ENCODE data around the gene LIN7A.

- TF ChIP-seq, protein P1, sequence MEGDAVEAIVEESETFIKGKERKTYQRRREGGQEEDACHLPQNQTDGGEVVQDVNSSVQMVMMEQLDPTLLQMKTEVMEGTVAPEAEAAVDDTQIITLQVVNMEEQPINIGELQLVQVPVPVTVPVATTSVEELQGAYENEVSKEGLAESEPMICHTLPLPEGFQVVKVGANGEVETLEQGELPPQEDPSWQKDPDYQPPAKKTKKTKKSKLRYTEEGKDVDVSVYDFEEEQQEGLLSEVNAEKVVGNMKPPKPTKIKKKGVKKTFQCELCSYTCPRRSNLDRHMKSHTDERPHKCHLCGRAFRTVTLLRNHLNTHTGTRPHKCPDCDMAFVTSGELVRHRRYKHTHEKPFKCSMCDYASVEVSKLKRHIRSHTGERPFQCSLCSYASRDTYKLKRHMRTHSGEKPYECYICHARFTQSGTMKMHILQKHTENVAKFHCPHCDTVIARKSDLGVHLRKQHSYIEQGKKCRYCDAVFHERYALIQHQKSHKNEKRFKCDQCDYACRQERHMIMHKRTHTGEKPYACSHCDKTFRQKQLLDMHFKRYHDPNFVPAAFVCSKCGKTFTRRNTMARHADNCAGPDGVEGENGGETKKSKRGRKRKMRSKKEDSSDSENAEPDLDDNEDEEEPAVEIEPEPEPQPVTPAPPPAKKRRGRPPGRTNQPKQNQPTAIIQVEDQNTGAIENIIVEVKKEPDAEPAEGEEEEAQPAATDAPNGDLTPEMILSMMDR (IDR thresholded peaks at IDR 0.05; ENCODE audit: borderline replicate concordance, extremely low read depth, low read length, poor library complexity, severe bottlenecking) = no peak
- TF ChIP-seq EZH2 (IDR thresholded peaks at IDR 0.05; ENCODE audit: borderline replicate concordance, low read depth, low read length, severe bottlenecking) = no peak
These were observed 168.1 kb downstream of the LIN7A start for GRCh38 chr12:80769553-80770140.
